Endothelial cell of umbilical vein (primary cell): Measurements from ENCODE around the gene IL1R1. TPM values are rescaled to one million over a fixed set of nuclear protein-coding genes. Genes with fewer than 3 reads are reported as not detected.

ENCODE experiments used
- BruUV-seq: library from RNA; stranded (reverse); fragments of 400-500 nt; replicated peaks from 2 replicates; lab custom pipeline; 2021; lab: Mats Ljungman, UMichigan
- CTCF ChIA-PET: fragments of 300-600, 350-600 bp; sonication (Branson Sonifier 250); formaldehyde crosslinking; loops from one replicate; lab custom pipeline; 2021; ENCODE audit warnings: antibody characterized with exemption, inconsistent platforms; lab: Charles Lee
- POLR2A ChIA-PET: fragments of 300-600, 350-600 bp; sonication (Branson Sonifier 250); formaldehyde crosslinking; loops from one replicate; lab custom pipeline; 2021; ENCODE audit warnings: antibody characterized with exemption, inconsistent platforms; lab: Charles Lee
- DNase-seq: peaks from one replicate; pipeline ENCODE4 v3.0.0-alpha.2; 2011; ENCODE audit warnings: low read depth, low spot score
- FAIRE-seq: peaks from 2 replicates; lab custom pipeline; 2011; peaks lifted over from hg19 to GRCh38; lab: Jason Lieb, UNC
- H2AFZ ChIP-seq: 2 replicates; pipeline ENCODE4 v1.6.0; 2012; ENCODE audit warnings: low read depth, low read length, control low read depth, inconsistent platforms
- H3K27ac ChIP-seq: 2 replicates; pipeline ENCODE4 v1.5.1; 2011; ENCODE audit warnings: low read depth, mild to moderate bottlenecking, control low read depth, low read length, moderate library complexity; ENCODE audit not compliant: insufficient read depth
- H3K27me3 ChIP-seq, 2 experiments: 2 replicates each; pipeline versions ENCODE4 v1.6.0 to v1.6.1; 2011; ENCODE audit warnings: low read length in 2 of 2, mixed read lengths in 1 of 2; ENCODE audit not compliant: control insufficient read depth in 2 of 2, insufficient read depth in 2 of 2
- H3K36me3 ChIP-seq, 2 experiments: 2 replicates in 1 of 2; 3 replicates in 1 of 2; pipeline ENCODE4 v1.5.1; 2011; ENCODE audit warnings: low read length in 2 of 2, mild to moderate bottlenecking in 1 of 2, moderate library complexity in 1 of 2; ENCODE audit not compliant: control insufficient read depth in 2 of 2, insufficient read depth in 2 of 2; ENCODE audit errors: extremely low read depth in 1 of 2
- H3K4me1 ChIP-seq: 3 replicates; pipeline ENCODE4 v1.5.1; 2011; ENCODE audit warnings: mild to moderate bottlenecking, low read length; ENCODE audit not compliant: control insufficient read depth, insufficient read depth; ENCODE audit errors: extremely low read depth
- H3K4me2 ChIP-seq: 2 replicates; pipeline ENCODE4 v1.6.1; 2011; ENCODE audit warnings: low read length, control low read depth, mixed read lengths; ENCODE audit not compliant: insufficient read depth
- H3K4me3 ChIP-seq, 3 experiments: fragments of 200-600 bp in 1 of 3; sonication (generic), shearing (Covaris generic) in 1 of 3; replicated peaks in 1 of 3; 2 replicates each; pipeline ENCODE4 v1.5.1; 2011 to 2016; ENCODE audit warnings: control low read depth in 3 of 3, low read length in 3 of 3, mild to moderate bottlenecking in 2 of 3, inconsistent platforms in 1 of 3, low read depth in 1 of 3, moderate library complexity in 1 of 3; ENCODE audit not compliant: insufficient read depth in 1 of 3
- H3K79me2 ChIP-seq: 2 replicates; pipeline ENCODE4 v1.6.0; 2012; ENCODE audit warnings: low read length, inconsistent platforms; ENCODE audit not compliant: control insufficient read depth, insufficient read depth
- H3K9ac ChIP-seq: replicated peaks from 2 replicates; pipeline ENCODE3; 2011; ENCODE audit warnings: low read length, control low read depth; ENCODE audit not compliant: insufficient read depth; ENCODE audit errors: extremely low read depth
- H3K9me1 ChIP-seq: replicated peaks from 3 replicates; pipeline ENCODE4 v1.6.0; 2011; ENCODE audit warnings: mild to moderate bottlenecking, low read length; ENCODE audit not compliant: control insufficient read depth, insufficient read depth; ENCODE audit errors: extremely low read depth
- H3K9me3 ChIP-seq: replicated peaks from 2 replicates; pipeline ENCODE4 v1.5.1; 2012; ENCODE audit warnings: low read length, inconsistent platforms; ENCODE audit not compliant: control insufficient read depth, insufficient read depth
- H4K20me1 ChIP-seq: replicated peaks from 2 replicates; pipeline ENCODE3; 2011; ENCODE audit warnings: mild to moderate bottlenecking, low read length; ENCODE audit not compliant: control insufficient read depth, insufficient read depth; ENCODE audit errors: extremely low read depth
- CTCF ChIP-seq, 2 donors: IDR thresholded peaks; 1 replicate in 1 of 2; 2 replicates in 1 of 2; pipeline ENCODE4 v1.5.1; 2011; ENCODE audit warnings: low read length in 2 of 2, mild to moderate bottlenecking in 2 of 2, moderate library complexity in 2 of 2, control low read depth in 1 of 2, inconsistent platforms in 1 of 2, low read depth in 1 of 2; ENCODE audit not compliant: insufficient read depth in 1 of 2; ENCODE audit errors: extremely low read depth in 1 of 2
- EZH2 ChIP-seq: IDR thresholded peaks from 2 replicates; pipeline ENCODE4 v1.6.1; 2012; ENCODE audit warnings: borderline replicate concordance, low read depth, mild to moderate bottlenecking, moderate library complexity, low read length, inconsistent platforms; ENCODE audit not compliant: severe bottlenecking
- FOS ChIP-seq: IDR thresholded peaks from 2 replicates; pipeline ENCODE4 v1.6.1; 2011; ENCODE audit warnings: mild to moderate bottlenecking, low read length, moderate library complexity, borderline replicate concordance; ENCODE audit not compliant: insufficient read depth
- GATA2 ChIP-seq: IDR thresholded peaks from 2 replicates; pipeline ENCODE4 v1.7.0; 2011; ENCODE audit warnings: low read depth, mild to moderate bottlenecking, moderate library complexity, mixed read lengths, low read length; ENCODE audit not compliant: insufficient read length, insufficient read depth
- JUN ChIP-seq: IDR thresholded peaks from 2 replicates; pipeline ENCODE4 v1.6.1; 2011; ENCODE audit warnings: borderline replicate concordance, low read depth; ENCODE audit not compliant: insufficient read length, insufficient read depth
- MAX ChIP-seq: IDR thresholded peaks from 2 replicates; pipeline ENCODE4 v1.6.1; 2011; ENCODE audit not compliant: insufficient read depth, insufficient read length
- MYC ChIP-seq: IDR thresholded peaks from one replicate; pipeline ENCODE4 v1.6.1; 2011; ENCODE audit warnings: mild to moderate bottlenecking, low read depth, low read length
- POLR2A ChIP-seq: IDR thresholded peaks from 2 replicates; pipeline ENCODE4 v1.6.1; 2012; ENCODE audit warnings: low read depth, mild to moderate bottlenecking, control low read depth, low read length
- POLR2AphosphoS5 ChIP-seq: IDR thresholded peaks from 2 replicates; pipeline ENCODE4 v1.6.1; 2012; ENCODE audit warnings: low read depth, mild to moderate bottlenecking, control low read depth, low read length, moderate library complexity; ENCODE audit not compliant: insufficient read depth
- dilution Hi-C: fragments of 300-500 bp; cut with MboI; formaldehyde crosslinking; loops from one replicate; pipeline ENCODE4 v1.15.0; 2019; ENCODE audit warnings: low sequenced_read_pairs; ENCODE audit not compliant: extremely low pct_ligation_motif_present
- intact Hi-C: fragments of 100-400 bp; cut with micrococcal nuclease; formaldehyde crosslinking; loops from one replicate; pipeline ENCODE4 v1.10.0; 2022
- polyA plus RNA-seq, 4 experiments: library from polyadenylated mRNA; depleted of rRNA in 3 of 4; stranded (reverse) in 3 of 4; unstranded in 1 of 4; fragments of >200 nt; gene quantifications; 2 replicates each; pipeline versions ENCODE4 v1.2.1 to v1.2.3, GENCODE V29; 2011 to 2012; ENCODE audit warnings: missing spikeins in 1 of 4
- total RNA-seq: library from RNA; stranded (reverse); gene quantifications from 2 replicates; pipeline ENCODE4 v1.2.3, GENCODE V29; 2021

The IL1R1 gene
- total and polyA plus RNA-seq, 2 donors (not counting 3 experiments of a cell fraction or from before 2014, with no cell fraction given), result 5.4 to 5.5 TPM

- DNase-seq, result no peak
- intact Hi-C loops, result no loop called here
- no peaks in the 10 kb centered on the region for H3K27me3 ChIP-seq
Observed at GRCh38 chr2:102117472-102117858, 25.1 kb upstream of the IL1R1 start.

More at GRCh38 chr2:102117472-102117858, 25.1 kb upstream of the IL1R1 start:
- H3K27ac ChIP-seq, result no peak overlapping the region
- dilution Hi-C loops, result no loop called here
- POLR2A ChIA-PET, result no interaction called here
- no peak for TF ChIP-seq POLR2AphosphoS5
- no peak for TF ChIP-seq POLR2A
- TF ChIP-seq GATA2, result no peak
- no peak for TF ChIP-seq EZH2
- no peak for TF ChIP-seq MAX
- no peak for TF ChIP-seq CTCF (IDR thresholded peaks at IDR 0.05; ENCODE audit: extremely low read depth in 1 of 2, insufficient read depth in 1 of 2, low read depth in 1 of 2, low read length in 2 of 2)
- no peak for TF ChIP-seq FOS
- TF ChIP-seq MYC, result no peak
- TF ChIP-seq JUN, result no peak
- no TSS peak for BruUV-seq
- H3K4me1 ChIP-seq, result peaks cover 4% of the 10 kb centered on the region
- H3K9me1 ChIP-seq, result no peaks in the 10 kb centered on the region
- no peak overlapping the region for H3K4me3 ChIP-seq
- no peaks in the 10 kb centered on the region for H3K9me3 ChIP-seq
- H2AFZ ChIP-seq, result no peak overlapping the region
- H3K9ac ChIP-seq, result no peak overlapping the region
- H3K4me2 ChIP-seq, result no peak overlapping the region
- FAIRE-seq, result no peak
- no peaks in the 10 kb centered on the region for H3K36me3 ChIP-seq
- CTCF ChIA-PET, result interaction anchor here (0.9 to 3.8 kb wide), 4 partner anchors 9 to 123 kb away, joined by 3 to 15 read pairs (median 7); no protein-coding TSS in a partner anchor
- H3K79me2 ChIP-seq, result no peaks in the 10 kb centered on the region
- H4K20me1 ChIP-seq, result no peaks in the 10 kb centered on the region
